HCT116 (cell line): ENCODE results near the gene ARPC1B. TPM values are rescaled to one million over a fixed set of nuclear protein-coding genes. Genes with fewer than 3 reads are reported as not detected.

Source experiments
- ATAC-seq: fragments of 200-7000 bp; cut with Tn5 transposase; 2 replicates; pipeline ENCODE4 v1.9.1; 2020; ENCODE audit warnings: mild to moderate bottlenecking, moderate library complexity
- BruUV-seq: library from RNA; stranded (reverse); fragments of 400-500 nt; replicated peaks from 2 replicates; lab custom pipeline; 2021; lab: Mats Ljungman, UMichigan
- CTCF ChIA-PET: fragments of 300-600 bp; sonication (Branson Sonifier 250); formaldehyde crosslinking; loops from one replicate; lab custom pipeline; 2021; ENCODE audit warnings: antibody characterized with exemption; lab: Charles Lee
- POLR2A ChIA-PET: fragments of 300-600, 350-600 bp; sonication (Branson Sonifier 250); formaldehyde crosslinking; loops from one replicate; lab custom pipeline; 2021; ENCODE audit warnings: antibody characterized with exemption; lab: Charles Lee
- RAD21 ChIA-PET, 2 experiments: fragments of 300-600 bp; sonication (Branson Sonifier 250); formaldehyde crosslinking; loops; one replicate each; lab custom pipeline; 2023; ENCODE audit warnings: low total read pairs in 2 of 2; ENCODE audit not compliant: uncharacterized antibody in 2 of 2, unreplicated experiment in 2 of 2, low non-redundant PET in 1 of 2; lab: Charles Lee
- DNase-seq: peaks from one replicate; pipeline ENCODE4 v3.0.0-alpha.2; 2010; ENCODE audit warnings: low read depth, low spot score
- H2AFZ ChIP-seq: fragments of 200-600 bp; shearing (Covaris generic), sonication (generic); 2 replicates; pipeline ENCODE4 v1.6.1; 2017; ENCODE audit warnings: low read depth, mixed run types, mixed read lengths, antibody characterized with exemption, low read length; ENCODE audit not compliant: poor library complexity, severe bottlenecking
- H3K27ac ChIP-seq: 2 replicates; pipeline ENCODE4 v1.5.1; 2012; ENCODE audit warnings: low read depth, low read length
- H3K27me3 ChIP-seq: fragments of 200-600 bp; sonication (generic); 2 replicates; pipeline ENCODE4 v1.6.1; 2016; ENCODE audit warnings: mixed run types, low read length, mixed read lengths; ENCODE audit not compliant: insufficient read depth
- H3K36me3 ChIP-seq, 2 experiments: fragments of 200-500 bp in 1 of 2; fragments of 200-600 bp in 1 of 2; sonication (Bioruptor generic) in 1 of 2; sonication (generic) in 1 of 2; 2 replicates each; pipeline versions ENCODE4 v1.5.1 to v1.6.1; 2014 to 2016; ENCODE audit warnings: low read length in 2 of 2, inconsistent platforms in 1 of 2, mixed read lengths in 1 of 2, mixed run types in 1 of 2; ENCODE audit not compliant: insufficient read depth in 2 of 2, control insufficient read depth in 1 of 2
- H3K4me1 ChIP-seq, 2 experiments: fragments of 200-600 bp in 1 of 2; sonication (generic) in 1 of 2; 2 replicates each; pipeline versions ENCODE4 v1.5.1 to v1.6.1; 2012 to 2017; ENCODE audit warnings: low read length in 2 of 2, inconsistent platforms in 1 of 2, mild to moderate bottlenecking in 1 of 2, mixed read lengths in 1 of 2, mixed run types in 1 of 2, moderate library complexity in 1 of 2; ENCODE audit not compliant: insufficient read depth in 2 of 2, control insufficient read depth in 1 of 2
- H3K4me2 ChIP-seq: fragments of 200-600 bp; sonication (generic); 2 replicates; pipeline ENCODE4 v1.6.1; 2017; ENCODE audit warnings: mixed run types, low read length, mixed read lengths
- H3K4me3 ChIP-seq, 2 experiments: fragments of 200-600 bp in 1 of 2; sonication (generic) in 1 of 2; replicated peaks in 1 of 2; 2 replicates each; pipeline ENCODE4 v1.5.1; 2011 to 2016; ENCODE audit warnings: low read length in 2 of 2, control low read depth in 1 of 2, low read depth in 1 of 2, mild to moderate bottlenecking in 1 of 2, mixed read lengths in 1 of 2, mixed run types in 1 of 2
- H3K79me2 ChIP-seq: fragments of 200-600 bp; sonication (generic); 2 replicates; pipeline ENCODE4 v1.6.1; 2017; ENCODE audit warnings: mild to moderate bottlenecking, mixed run types, low read length, moderate library complexity, mixed read lengths; ENCODE audit not compliant: insufficient read depth
- H3K9ac ChIP-seq: fragments of 200-600 bp; sonication (generic); 2 replicates; pipeline ENCODE4 v1.6.1; 2016; ENCODE audit warnings: low read length, mixed read lengths
- H3K9me2 ChIP-seq: fragments of 200-600 bp; sonication (generic), shearing (Covaris generic); 2 replicates; pipeline ENCODE4 v1.6.1; 2017; ENCODE audit warnings: mixed run types, mild to moderate bottlenecking, moderate library complexity; ENCODE audit not compliant: insufficient read depth
- H3K9me3 ChIP-seq, 2 experiments: fragments of 200-500 bp in 1 of 2; fragments of 200-600 bp in 1 of 2; sonication (Bioruptor generic) in 1 of 2; sonication (generic) in 1 of 2; 2 replicates each; pipeline ENCODE4 v1.6.1; 2014 to 2017; ENCODE audit warnings: low read length in 2 of 2, mixed read lengths in 2 of 2, inconsistent platforms in 1 of 2, low read depth in 1 of 2, mild to moderate bottlenecking in 1 of 2, mixed run types in 1 of 2, moderate library complexity in 1 of 2; ENCODE audit not compliant: control insufficient read depth in 1 of 2, insufficient read depth in 1 of 2
- H4K20me1 ChIP-seq: fragments of 200-600 bp; sonication (generic), shearing (Covaris generic); 2 replicates; pipeline ENCODE4 v1.6.1; 2017; ENCODE audit warnings: mixed run types, mild to moderate bottlenecking, moderate library complexity; ENCODE audit not compliant: insufficient read depth
- CBX3 ChIP-seq: IDR thresholded peaks from 2 replicates; pipeline ENCODE4 v1.6.1; 2012; ENCODE audit warnings: low read depth
- ELF1 ChIP-seq: IDR thresholded peaks from 2 replicates; pipeline ENCODE4 v1.6.1; 2012; ENCODE audit warnings: low read depth, borderline replicate concordance
- JUND ChIP-seq: IDR thresholded peaks from 2 replicates; pipeline ENCODE4 v1.6.1; 2012
- POLR2AphosphoS5 ChIP-seq: IDR thresholded peaks from 2 replicates; pipeline ENCODE4 v1.6.1; 2011; ENCODE audit warnings: mild to moderate bottlenecking, low read depth, low read length, moderate library complexity
- RAD21 ChIP-seq: IDR thresholded peaks from 2 replicates; pipeline ENCODE4 v1.6.1; 2012; ENCODE audit warnings: low read depth, mild to moderate bottlenecking
- SIN3A ChIP-seq: IDR thresholded peaks from 2 replicates; pipeline ENCODE4 v1.6.1; 2012; ENCODE audit warnings: low read depth
- SRF ChIP-seq: IDR thresholded peaks from 2 replicates; pipeline ENCODE4 v1.6.1; 2012; ENCODE audit warnings: low read depth
- ZBTB33 ChIP-seq: IDR thresholded peaks from 2 replicates; pipeline ENCODE4 v1.6.1; 2011; ENCODE audit warnings: mild to moderate bottlenecking, low read length, moderate library complexity; ENCODE audit not compliant: insufficient replicate concordance; ENCODE audit errors: extremely low read depth
- ZFX ChIP-seq: fragments of 450-650 bp; IDR thresholded peaks from 2 replicates; pipeline ENCODE4 v1.6.1; 2017
- ZNF274 ChIP-seq: fragments of 200-500 bp; sonication (Bioruptor generic); IDR thresholded peaks from 2 replicates; pipeline ENCODE4 v1.6.1; 2014; ENCODE audit warnings: mild to moderate bottlenecking, low read depth, low read length, inconsistent platforms
- intact Hi-C: fragments of 100-400 bp; cut with micrococcal nuclease; formaldehyde crosslinking; loops from 2 replicates; pipeline ENCODE4 v1.10.0; 2022
- total RNA-seq: library from RNA; stranded (reverse); gene quantifications from one replicate; pipeline ENCODE4 v1.2.1, GENCODE V29; 2021; ENCODE audit not compliant: unreplicated experiment
- TF ChIP-seq, protein P1 (sequence below): IDR thresholded peaks from 2 replicates; pipeline ENCODE4 v1.6.1; 2012; ENCODE audit warnings: low read depth

Gene ARPC1B
- total RNA-seq, 1 experiment from 2014 or later = 192 TPM

DNA sequence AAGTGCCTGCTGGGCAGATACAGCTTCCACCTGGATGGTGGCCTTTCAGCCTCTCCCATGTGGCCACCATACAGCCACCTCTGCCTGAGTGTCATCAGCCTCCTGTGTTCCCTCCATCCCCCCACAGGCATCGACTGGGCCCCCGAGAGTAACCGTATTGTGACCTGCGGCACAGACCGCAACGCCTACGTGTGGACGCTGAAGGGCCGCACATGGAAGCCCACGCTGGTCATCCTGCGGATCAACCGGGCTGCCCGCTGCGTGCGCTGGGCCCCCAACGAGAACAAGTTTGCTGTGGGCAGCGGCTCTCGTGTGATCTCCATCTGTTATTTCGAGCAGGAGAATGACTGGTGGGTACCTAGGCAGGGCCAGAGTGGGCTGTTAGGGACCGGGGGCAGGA, 13.4 kb downstream of the ARPC1B start:
- Histone ChIP-seq H3K9me2 (no peaks in the 10 kb centered on the region), H3K9me3 (no peaks in the 10 kb centered on the region), H3K36me3 (peaks cover 9 to 13% of the 10 kb centered on the region in 2 experiments; a peak in 3 of 4 replicates), H3K4me2 (no peak overlapping the region), H4K20me1 (no peaks in the 10 kb centered on the region; the same call in 1 of the 2 replicates), H3K27ac (no peak overlapping the region), H3K9ac (no peak overlapping the region), H3K4me3 (no peak overlapping the region), H2AFZ (no peak overlapping the region), H3K79me2 (peaks cover 13% of the 10 kb centered on the region), H3K4me1 (peaks cover 0 to 9% of the 10 kb centered on the region in 2 experiments; a peak in 1 of 4 replicates), H3K27me3 (no peaks in the 10 kb centered on the region)
- RAD21 ChIA-PET = no interaction called here
- intact Hi-C loops = loop anchor here (1.0 kb wide), 1 partner anchor 23 kb away; no protein-coding TSS in a partner anchor
- TF ChIP-seq POLR2AphosphoS5 (peak; percentile 9; the same call in 1 of the 2 replicates), ZFX (no peak)
- CTCF ChIA-PET = no interaction called here
- DNase-seq = no peak
- no peak for ATAC-seq
- POLR2A ChIA-PET = no interaction called here
- no TSS peak for BruUV-seq

- peaks cover 0 to 16% of the 10 kb centered on the region in 2 experiments; a peak in 1 of 4 replicates for H3K4me1 ChIP-seq
- ATAC-seq = no peak
- no peaks in the 10 kb centered on the region for H3K9me3 ChIP-seq
- no peak overlapping the region for H3K9ac ChIP-seq
- H3K4me3 ChIP-seq = no peak overlapping the region
- no peak overlapping the region for H2AFZ ChIP-seq
- TF ChIP-seq JUND (no peak), SIN3A (no peak), ELF1 (no peak), RAD21 (no peak), CBX3 (no peak), ZNF274 (no peak), ZBTB33 (no peak), ZFX (no peak), POLR2AphosphoS5 (no peak; the same call in 1 of the 2 replicates), SRF (no peak)
- TF ChIP-seq, protein P1, sequence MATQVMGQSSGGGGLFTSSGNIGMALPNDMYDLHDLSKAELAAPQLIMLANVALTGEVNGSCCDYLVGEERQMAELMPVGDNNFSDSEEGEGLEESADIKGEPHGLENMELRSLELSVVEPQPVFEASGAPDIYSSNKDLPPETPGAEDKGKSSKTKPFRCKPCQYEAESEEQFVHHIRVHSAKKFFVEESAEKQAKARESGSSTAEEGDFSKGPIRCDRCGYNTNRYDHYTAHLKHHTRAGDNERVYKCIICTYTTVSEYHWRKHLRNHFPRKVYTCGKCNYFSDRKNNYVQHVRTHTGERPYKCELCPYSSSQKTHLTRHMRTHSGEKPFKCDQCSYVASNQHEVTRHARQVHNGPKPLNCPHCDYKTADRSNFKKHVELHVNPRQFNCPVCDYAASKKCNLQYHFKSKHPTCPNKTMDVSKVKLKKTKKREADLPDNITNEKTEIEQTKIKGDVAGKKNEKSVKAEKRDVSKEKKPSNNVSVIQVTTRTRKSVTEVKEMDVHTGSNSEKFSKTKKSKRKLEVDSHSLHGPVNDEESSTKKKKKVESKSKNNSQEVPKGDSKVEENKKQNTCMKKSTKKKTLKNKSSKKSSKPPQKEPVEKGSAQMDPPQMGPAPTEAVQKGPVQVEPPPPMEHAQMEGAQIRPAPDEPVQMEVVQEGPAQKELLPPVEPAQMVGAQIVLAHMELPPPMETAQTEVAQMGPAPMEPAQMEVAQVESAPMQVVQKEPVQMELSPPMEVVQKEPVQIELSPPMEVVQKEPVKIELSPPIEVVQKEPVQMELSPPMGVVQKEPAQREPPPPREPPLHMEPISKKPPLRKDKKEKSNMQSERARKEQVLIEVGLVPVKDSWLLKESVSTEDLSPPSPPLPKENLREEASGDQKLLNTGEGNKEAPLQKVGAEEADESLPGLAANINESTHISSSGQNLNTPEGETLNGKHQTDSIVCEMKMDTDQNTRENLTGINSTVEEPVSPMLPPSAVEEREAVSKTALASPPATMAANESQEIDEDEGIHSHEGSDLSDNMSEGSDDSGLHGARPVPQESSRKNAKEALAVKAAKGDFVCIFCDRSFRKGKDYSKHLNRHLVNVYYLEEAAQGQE = no peak
- TF ChIP-seq, all 23 proteins: peak for 0
- H3K27me3 ChIP-seq = no peaks in the 10 kb centered on the region
- POLR2A ChIA-PET = no interaction called here
- no peak overlapping the region for H3K27ac ChIP-seq
- no TSS peak for BruUV-seq
- no peak overlapping the region for H3K4me2 ChIP-seq
- CTCF ChIA-PET = no interaction called here
- no peaks in the 10 kb centered on the region for H3K9me2 ChIP-seq
- intact Hi-C loops = no loop called here
- DNase-seq = no peak
- no peaks in the 10 kb centered on the region; the same call in 1 of the 2 replicates for H4K20me1 ChIP-seq
- H3K36me3 ChIP-seq = peaks cover 9 to 24% of the 10 kb centered on the region in 2 experiments
- RAD21 ChIA-PET = no interaction called here
- H3K79me2 ChIP-seq = no peaks in the 10 kb centered on the region; the same call in 1 of the 2 replicates
Observed at GRCh38 chr7:99389772-99390171, 15.2 kb downstream of the ARPC1B start.
